ENCODE data around the gene THY1. TPM values are rescaled to one million over a fixed set of nuclear protein-coding genes. Genes with fewer than 3 reads are reported as not detected.

The THY1 gene
- total RNA-seq, 1 experiment from 2014 or later, result 0.25 TPM

GRCh38 chr11:119370486-119371046 is 52.4 kb downstream of the THY1 start:
- DNase-seq (ENCODE audit: low spot score), result peak; percentile 34

GRCh38 chr11:119369132-119369925 is 53.6 kb downstream of the THY1 start:
- peak; percentile 49 for DNase-seq (ENCODE audit: low spot score)

- DNase-seq (ENCODE audit: low spot score), result peak; percentile 94
These were observed 54.6 kb downstream of the THY1 start for GRCh38 chr11:119368121-119369034.

GRCh38 chr11:119367661-119368120 is 55.3 kb downstream of the THY1 start:
- DNase-seq (ENCODE audit: low spot score), result peak; percentile 31

Small RNA genes lying within 50 kb of the gene (small RNA-seq; reads per million reads assigned to genes)
- gene AP003396.4, result not detected

Other genes starting within 250 kb of the THY1 start
- gene NHERF4, start 237.7 kb downstream of the THY1 start, total RNA-seq (2014; rRNA removed; shearing (Covaris generic)), result 1.8 TPM in 2 replicates
- 6.5 and 8.3 TPM in 2 replicates for gene CBL, start 216.8 kb downstream of the THY1 start, total RNA-seq (2014; rRNA removed; shearing (Covaris generic))
- 6.4 and 9.9 TPM in 2 replicates for gene MCAM, start 106.0 kb downstream of the THY1 start, total RNA-seq (2014; rRNA removed; shearing (Covaris generic))
- 13.3 and 14.8 TPM in 2 replicates for gene RNF26, start 88.6 kb downstream of the THY1 start, total RNA-seq (2014; rRNA removed; shearing (Covaris generic))
- 0.47 and 0.56 TPM in 2 replicates for gene C1QTNF5, start 82.3 kb downstream of the THY1 start, total RNA-seq (2014; rRNA removed; shearing (Covaris generic))
- not detected in 2 replicates for gene MFRP, start 76.5 kb downstream of the THY1 start, total RNA-seq (2014; rRNA removed; shearing (Covaris generic))
- gene USP2, start 41.5 kb downstream of the THY1 start, total RNA-seq (2014; rRNA removed; shearing (Covaris generic)), result 2.2 and 4.4 TPM in 2 replicates